ENCODE data around the gene ARHGEF33. TPM values are rescaled to one million over a fixed set of nuclear protein-coding genes. Genes with fewer than 3 reads are reported as not detected.

The ARHGEF33 gene
- total RNA-seq, 3 donors from 2014 or later, result 0.10 to 1.5 (median 0.29) TPM

DNA sequence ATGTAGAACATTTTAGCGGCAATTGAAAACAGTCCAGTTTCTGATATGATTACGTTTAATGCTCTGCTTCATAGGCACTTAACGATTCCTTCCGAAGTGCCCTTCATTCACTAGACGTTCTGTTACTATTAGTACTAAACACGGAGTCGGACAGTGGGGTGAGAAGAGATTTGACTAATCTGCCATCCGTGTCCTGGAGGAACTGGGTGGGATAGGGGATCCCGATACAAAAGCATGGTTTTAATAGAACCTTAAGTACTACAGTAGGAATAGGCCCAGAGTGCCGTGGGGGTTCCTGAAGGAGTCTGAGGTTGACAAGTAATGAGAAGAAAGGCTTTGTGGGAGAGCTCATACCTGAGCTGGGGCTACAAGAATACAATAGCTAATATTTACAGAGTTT is 13.3 kb upstream of the ARHGEF33 start:
- Histone ChIP-seq H3K9me3 (no peaks in the 10 kb centered on the region), H3K4me1 (ENCODE audit: low read depth) (peaks cover 8% of the 10 kb centered on the region), H3K36me3 (ENCODE audit: low read depth) (no peaks in the 10 kb centered on the region), H3K4me3 (peak overlapping the region; percentile 54)
- peak in 1 of 3 donors; percentile 4 for DNase-seq
- no peak for ATAC-seq
- intact Hi-C loops (cut with DNase I, micrococcal nuclease), result no loop called here
- no peak for TF ChIP-seq CTCF (IDR thresholded peaks at IDR 0.05)

- no peaks in the 10 kb centered on the region for H3K36me3 ChIP-seq (ENCODE audit: low read depth)
- no peak for DNase-seq
- no peak for ATAC-seq
- no peak for TF ChIP-seq CTCF (IDR thresholded peaks at IDR 0.05)
- H3K9me3 ChIP-seq, result no peaks in the 10 kb centered on the region
- no peaks in the 10 kb centered on the region for H3K4me1 ChIP-seq (ENCODE audit: low read depth)
- intact Hi-C loops (cut with DNase I, micrococcal nuclease), result no loop called here
- no peak overlapping the region for H3K4me3 ChIP-seq
These were observed 3.6 kb upstream of the ARHGEF33 start for GRCh38 chr2:38886063-38886462.

DNA sequence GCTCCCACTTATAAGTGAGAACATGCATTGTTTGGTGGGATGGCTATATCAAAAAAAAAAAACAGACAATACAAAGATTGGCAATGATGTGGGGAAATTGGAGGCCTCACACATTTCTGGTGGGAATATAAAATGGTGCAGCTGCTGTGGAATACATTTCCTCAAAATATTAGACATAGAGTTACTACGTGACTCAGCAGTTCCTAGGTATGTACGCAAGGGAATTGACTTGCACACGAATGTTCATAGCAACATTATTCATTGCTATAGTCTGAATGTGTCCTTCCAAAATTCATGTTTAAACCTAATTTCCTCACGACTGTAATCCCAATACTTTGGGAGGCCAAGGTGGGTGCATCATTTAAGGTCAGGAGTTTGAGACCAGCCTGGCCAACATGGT is 2.3 kb upstream of the ARHGEF33 start:
- Histone ChIP-seq H3K36me3 (ENCODE audit: low read depth) (no peaks in the 10 kb centered on the region), H3K4me3 (no peak overlapping the region), H3K9me3 (no peaks in the 10 kb centered on the region), H3K4me1 (ENCODE audit: low read depth) (no peaks in the 10 kb centered on the region)
- no peak for TF ChIP-seq CTCF (IDR thresholded peaks at IDR 0.05)
- ATAC-seq, result no peak
- no peak for DNase-seq
- intact Hi-C loops (cut with DNase I, micrococcal nuclease), result no loop called here

DNA sequence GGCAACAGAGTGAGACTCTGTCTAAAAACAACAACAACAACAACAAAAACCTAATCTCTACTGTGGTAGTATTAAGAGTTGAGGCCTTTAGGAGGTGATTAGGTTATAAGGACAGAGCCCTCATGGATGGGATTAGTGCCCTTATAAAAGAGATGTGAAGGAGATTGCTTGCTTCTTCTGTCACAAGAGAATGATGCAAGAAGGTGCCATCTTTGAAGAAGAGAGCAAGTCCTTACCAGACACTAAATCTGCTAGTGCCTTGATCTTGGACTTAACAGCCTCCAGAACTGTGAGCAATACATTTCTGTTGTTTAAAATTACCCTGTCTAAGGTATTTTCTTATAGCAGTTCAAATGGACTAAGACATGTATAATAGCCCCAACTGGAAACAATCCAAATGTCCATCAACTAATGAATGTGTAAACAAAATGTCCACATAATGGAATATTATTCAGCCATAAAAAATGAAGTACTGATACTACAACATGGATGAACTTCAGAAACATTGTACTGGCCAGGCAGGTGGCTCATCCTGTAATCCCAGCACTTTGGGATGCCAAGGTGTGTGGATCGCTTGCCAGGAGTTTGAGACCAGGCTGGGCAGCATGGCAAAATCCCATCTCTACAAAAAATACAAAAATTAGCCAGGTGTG is 1.6 kb upstream of the ARHGEF33 start:
- ATAC-seq, result no peak
- intact Hi-C loops (cut with DNase I, micrococcal nuclease), result no loop called here

DNA sequence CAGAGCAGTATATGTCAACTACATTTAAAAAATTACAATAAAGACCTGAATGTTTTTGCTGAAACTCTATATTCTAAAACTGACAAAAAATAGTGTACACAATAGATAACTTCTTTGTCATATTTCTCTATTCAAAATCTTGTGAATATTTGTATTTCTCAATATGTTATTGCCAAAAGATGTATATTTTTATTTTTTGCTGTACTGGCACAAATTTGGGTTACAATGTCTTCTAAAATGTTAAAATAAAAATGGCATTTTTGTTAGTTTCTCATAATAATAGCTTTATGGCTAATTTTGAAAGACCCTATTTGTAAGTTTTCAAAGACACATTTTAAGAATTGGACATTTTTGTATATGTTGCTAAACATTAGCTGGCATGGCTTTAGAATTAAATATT is 630 bp upstream of the ARHGEF33 start:
- H3K4me1 ChIP-seq (ENCODE audit: low read depth), result no peaks in the 10 kb centered on the region
- no peaks in the 10 kb centered on the region for H3K36me3 ChIP-seq (ENCODE audit: low read depth)
- no peak for ATAC-seq
- H3K9me3 ChIP-seq, result no peaks in the 10 kb centered on the region
- intact Hi-C loops (cut with DNase I, micrococcal nuclease), result no loop called here
- DNase-seq, result no peak
- no peak for TF ChIP-seq CTCF (IDR thresholded peaks at IDR 0.05)
- no peak overlapping the region for H3K4me3 ChIP-seq

More for the DNA sequence above, 1.6 kb upstream of the ARHGEF33 start:
- H3K9me3 ChIP-seq, result no peaks in the 10 kb centered on the region
- no peaks in the 10 kb centered on the region for H3K36me3 ChIP-seq (ENCODE audit: low read depth)
- TF ChIP-seq CTCF (IDR thresholded peaks at IDR 0.05), result no peak
- H3K4me1 ChIP-seq (ENCODE audit: low read depth), result no peaks in the 10 kb centered on the region
- H3K4me3 ChIP-seq, result no peak overlapping the region
- DNase-seq, result no peak

- Histone ChIP-seq H3K4me1 (ENCODE audit: low read depth) (no peaks in the 10 kb centered on the region), H3K36me3 (ENCODE audit: low read depth) (no peaks in the 10 kb centered on the region), H3K9me3 (no peaks in the 10 kb centered on the region), H3K4me3 (no peak overlapping the region)
- DNase-seq, result no peak
- no peak for ATAC-seq
- intact Hi-C loops (cut with DNase I, micrococcal nuclease), result no loop called here
- no peak for TF ChIP-seq CTCF (IDR thresholded peaks at IDR 0.05)
These were observed 3.1 kb downstream of the ARHGEF33 start for GRCh38 chr2:38892819-38893218.

All from mucosa of descending colon (tissue), 3 donors.